H1 (cell line): ENCODE results near the gene RANGRF.

Experiments used
- CTCF ChIP-seq, 3 experiments: IDR thresholded peaks; 1 replicate in 2 of 3; 2 replicates in 1 of 3; pipeline versions ENCODE4 v1.5.1 to v1.6.1; 2011; ENCODE audit warnings: low read length in 3 of 3, mild to moderate bottlenecking in 3 of 3, inconsistent platforms in 2 of 3, low read depth in 1 of 3, moderate library complexity in 1 of 3; ENCODE audit not compliant: insufficient read depth in 1 of 3; ENCODE audit errors: control extremely low read depth in 1 of 3
- POLR2A ChIP-seq, 2 experiments: IDR thresholded peaks; 1 replicate in 1 of 2; 2 replicates in 1 of 2; pipeline ENCODE4 v1.6.1; 2011; ENCODE audit warnings: low read depth in 2 of 2, low read length in 2 of 2, mild to moderate bottlenecking in 2 of 2; ENCODE audit errors: control extremely low read depth in 1 of 2

GRCh38 chr17:8288336-8289102 is at the start of gene RANGRF:
- peak in 2 of 3 experiments; percentile 8 to 16; a peak in 2 of 4 replicates for TF ChIP-seq CTCF (IDR thresholded peaks at IDR 0.05; ENCODE audit: control extremely low read depth in 1 of 3, insufficient read depth in 1 of 3, low read depth in 1 of 3, low read length in 3 of 3)
- TF ChIP-seq POLR2A (IDR thresholded peaks at IDR 0.05; ENCODE audit: control extremely low read depth in 1 of 2, low read depth in 2 of 2, low read length in 2 of 2), result peak; percentile 45 to 46
